22Rv1 (cell line): ENCODE measurements around the gene GPR132.
"Not testable (repeated sequence)": the region's sequence is repeated elsewhere in the genome, so short reads cannot be mapped to it uniquely, and the experiment has no call there.

Experiments used
- H3K27ac ChIP-seq: fragments of 450-650 bp; 2 replicates; pipeline ENCODE4 v1.5.1; 2017
- ZFX ChIP-seq: fragments of 450-650 bp; IDR thresholded peaks from 2 replicates; pipeline ENCODE4 v1.6.1; 2017; ENCODE audit warnings: antibody characterized with exemption, borderline replicate concordance
- TF ChIP-seq, protein P1 (sequence below): fragments of 450-650 bp; IDR thresholded peaks from 2 replicates; pipeline ENCODE4 v1.5.1; 2017; ENCODE audit warnings: mild to moderate bottlenecking

Gene GPR132

DNA sequence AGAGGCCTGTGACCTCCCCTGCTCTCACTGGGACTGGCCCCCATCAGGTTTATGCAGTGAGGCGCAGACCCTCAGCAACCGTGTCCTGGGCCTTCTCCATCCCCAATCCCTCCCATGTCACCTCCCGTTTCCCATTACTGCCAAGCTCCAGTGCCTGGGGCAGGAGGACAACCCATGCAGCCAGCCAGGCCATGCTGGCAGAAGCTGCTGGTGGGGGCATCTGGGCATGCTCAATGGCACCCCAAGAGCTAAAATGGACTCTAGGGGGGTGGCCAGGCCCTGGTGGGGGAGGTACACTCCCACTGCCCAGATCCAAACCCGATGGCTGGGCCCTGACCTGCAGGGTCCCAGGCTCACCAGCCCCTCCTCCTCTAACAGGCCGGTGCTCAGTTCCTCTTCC lies 20.5 kb upstream of the GPR132 start:
- no peak overlapping the region for H3K27ac ChIP-seq
- TF ChIP-seq ZFX: no peak
- TF ChIP-seq, protein P1, sequence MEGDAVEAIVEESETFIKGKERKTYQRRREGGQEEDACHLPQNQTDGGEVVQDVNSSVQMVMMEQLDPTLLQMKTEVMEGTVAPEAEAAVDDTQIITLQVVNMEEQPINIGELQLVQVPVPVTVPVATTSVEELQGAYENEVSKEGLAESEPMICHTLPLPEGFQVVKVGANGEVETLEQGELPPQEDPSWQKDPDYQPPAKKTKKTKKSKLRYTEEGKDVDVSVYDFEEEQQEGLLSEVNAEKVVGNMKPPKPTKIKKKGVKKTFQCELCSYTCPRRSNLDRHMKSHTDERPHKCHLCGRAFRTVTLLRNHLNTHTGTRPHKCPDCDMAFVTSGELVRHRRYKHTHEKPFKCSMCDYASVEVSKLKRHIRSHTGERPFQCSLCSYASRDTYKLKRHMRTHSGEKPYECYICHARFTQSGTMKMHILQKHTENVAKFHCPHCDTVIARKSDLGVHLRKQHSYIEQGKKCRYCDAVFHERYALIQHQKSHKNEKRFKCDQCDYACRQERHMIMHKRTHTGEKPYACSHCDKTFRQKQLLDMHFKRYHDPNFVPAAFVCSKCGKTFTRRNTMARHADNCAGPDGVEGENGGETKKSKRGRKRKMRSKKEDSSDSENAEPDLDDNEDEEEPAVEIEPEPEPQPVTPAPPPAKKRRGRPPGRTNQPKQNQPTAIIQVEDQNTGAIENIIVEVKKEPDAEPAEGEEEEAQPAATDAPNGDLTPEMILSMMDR: no peak

DNA sequence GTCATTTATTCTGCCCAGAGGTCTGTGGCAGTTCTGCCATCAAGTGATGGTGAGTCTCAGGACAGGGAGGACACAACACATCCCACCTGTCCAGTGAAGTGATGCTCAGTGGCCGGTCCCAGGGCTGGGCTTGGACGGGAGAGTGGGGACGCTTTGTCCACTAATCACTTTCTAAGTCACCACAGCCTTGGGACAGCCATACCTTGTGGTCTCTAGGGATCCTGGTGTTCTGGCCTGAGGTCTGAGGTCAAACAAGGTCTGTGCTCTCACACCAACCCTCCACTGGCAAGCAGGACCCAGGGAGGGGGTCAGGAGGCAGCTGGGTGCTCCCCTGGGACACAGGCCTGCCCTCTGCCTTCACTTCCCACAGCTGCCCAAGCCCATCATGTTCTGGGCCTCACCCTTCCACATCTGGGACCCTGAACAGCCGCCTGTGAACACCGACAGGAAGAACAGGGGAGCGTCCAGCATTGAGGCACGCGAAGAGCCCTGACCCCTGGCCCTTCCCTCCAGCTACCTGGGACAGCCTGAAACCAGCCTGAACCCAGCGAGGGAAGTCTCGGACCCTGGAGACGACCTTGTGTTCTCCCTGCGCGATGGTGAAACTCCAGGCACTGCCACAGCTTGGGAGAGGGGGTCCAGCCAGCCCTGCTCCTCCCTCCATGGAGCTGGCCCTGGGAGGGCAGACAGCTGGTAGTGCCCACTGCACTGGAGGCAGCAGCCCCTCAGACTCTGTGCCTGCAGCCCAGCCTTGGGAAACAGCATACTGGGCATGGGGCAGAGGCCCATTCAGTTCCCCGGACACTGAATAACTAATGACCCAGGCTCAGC lies 19.7 kb upstream of the GPR132 start:
- TF ChIP-seq ZFX: no peak
- TF ChIP-seq, protein P1: no peak

DNA sequence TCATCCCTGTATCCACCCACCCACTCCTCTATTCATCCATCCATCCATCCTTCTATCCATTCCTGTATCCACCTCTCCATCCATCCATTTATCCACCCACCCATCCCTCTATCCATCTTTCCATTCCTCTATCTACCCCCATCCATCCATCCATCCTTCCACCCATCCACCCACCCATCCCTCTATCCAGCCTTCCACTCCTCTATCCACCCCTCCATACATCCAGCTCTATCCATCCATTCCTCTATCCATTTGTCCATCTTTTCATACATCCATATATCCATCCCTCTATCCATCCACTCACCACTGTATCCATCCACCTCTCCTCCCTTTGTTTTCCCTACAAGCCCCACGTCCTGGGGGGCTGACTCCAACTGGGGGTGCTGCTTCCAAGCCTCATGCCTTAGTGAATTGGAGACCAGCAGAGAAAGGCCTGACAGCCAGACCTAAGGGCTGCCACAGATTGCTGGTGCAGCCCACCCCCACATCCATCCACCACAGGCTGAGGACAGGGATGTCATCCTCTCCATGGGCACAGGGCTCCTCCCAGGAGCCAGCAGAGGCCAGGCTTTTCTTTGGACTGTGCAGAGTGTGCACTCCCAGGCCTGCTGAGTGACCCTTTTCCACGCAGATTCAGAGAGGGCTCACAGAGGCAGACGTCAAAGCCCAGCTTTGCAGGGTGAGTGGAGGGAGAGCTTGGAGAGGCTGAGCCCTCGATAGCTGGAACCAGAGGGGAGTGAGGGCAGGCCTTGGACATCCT lies 18.9 kb upstream of the GPR132 start:
- H3K27ac ChIP-seq: no peak overlapping the region
- no peak for TF ChIP-seq ZFX
- TF ChIP-seq, protein P1: no peak

More for the DNA sequence above, 19.7 kb upstream of the GPR132 start:
- no peak overlapping the region for H3K27ac ChIP-seq

DNA sequence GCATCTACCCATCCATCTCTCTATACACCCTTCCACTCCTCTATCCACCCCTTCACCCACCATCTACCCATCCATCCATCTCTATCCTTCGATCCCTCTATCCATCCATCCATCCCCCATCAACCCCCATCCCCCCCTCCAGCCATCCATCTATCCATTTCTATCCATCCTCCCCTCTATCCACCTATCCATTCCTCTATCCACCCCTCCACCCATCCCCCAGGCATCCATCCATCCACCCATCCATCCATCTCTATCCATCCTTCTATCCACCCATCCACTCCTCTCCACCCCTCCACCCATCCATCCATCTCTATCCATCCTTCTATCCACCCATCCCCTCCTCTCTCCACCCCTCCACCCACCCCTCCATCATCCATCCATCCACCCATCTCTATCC lies 17.5 kb upstream of the GPR132 start:
- H3K27ac ChIP-seq: no peak overlapping the region
- TF ChIP-seq ZFX: no peak
- TF ChIP-seq, protein P1: no peak

DNA sequence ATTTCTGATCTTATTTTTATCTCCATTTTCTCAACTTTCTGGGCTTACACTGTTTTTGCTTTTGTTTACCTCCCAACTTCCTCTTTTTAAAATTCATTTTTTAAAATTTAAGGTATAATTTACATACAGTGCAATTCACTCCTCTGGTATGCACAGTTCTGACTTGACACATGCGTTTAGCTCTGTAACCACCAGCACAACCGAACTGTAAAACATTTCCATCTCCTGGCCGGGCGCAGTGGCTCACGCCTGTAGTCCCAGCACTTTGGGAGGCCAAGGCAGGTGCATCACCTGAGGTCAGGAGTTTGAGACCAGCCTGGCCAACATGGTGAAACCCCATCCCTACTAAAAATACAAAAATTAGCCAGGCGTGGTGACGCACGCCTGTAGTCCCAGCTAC lies 16.2 kb upstream of the GPR132 start:
- H3K27ac ChIP-seq: not testable (repeated sequence)

DNA sequence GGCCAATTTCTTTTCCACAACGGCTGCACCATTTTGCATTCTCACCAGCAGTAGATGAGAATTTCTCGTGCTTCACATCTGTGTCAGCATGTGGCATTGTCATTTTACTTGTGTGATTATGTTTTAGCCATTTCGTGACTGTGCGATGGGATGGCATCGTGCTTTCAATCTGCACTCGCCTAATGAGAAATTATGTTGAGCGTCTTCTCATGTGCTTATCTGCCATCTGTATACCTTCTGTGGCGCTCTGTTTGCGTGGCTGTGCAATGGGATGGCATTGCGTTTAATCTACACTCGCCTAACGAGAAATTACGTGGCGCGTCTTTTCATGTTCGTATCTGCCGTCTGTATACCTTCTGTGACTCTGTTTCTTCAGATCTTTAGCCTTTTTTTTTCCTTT lies 14.9 kb upstream of the GPR132 start:
- H3K27ac ChIP-seq: no peak overlapping the region
- TF ChIP-seq, protein P1: no peak
- TF ChIP-seq ZFX: no peak

DNA sequence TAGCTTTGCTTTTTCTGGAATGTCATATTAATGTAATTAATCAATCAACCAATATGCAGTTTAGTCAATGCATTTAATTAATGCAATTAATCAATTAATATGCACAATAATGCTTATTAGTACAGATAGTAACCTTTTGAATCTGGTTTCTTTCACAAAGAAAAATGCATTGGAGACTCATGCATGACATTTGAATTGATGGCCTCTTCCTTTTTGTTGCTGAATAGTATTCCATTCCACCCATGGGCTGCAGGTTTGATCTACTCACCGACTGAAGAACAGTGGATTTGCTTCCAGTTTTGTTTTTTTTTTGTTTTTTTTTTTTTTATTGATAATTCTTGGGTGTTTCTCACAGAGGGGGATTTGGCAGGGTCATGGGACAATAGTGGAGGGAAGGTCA lies 13.1 kb upstream of the GPR132 start:
- no peak overlapping the region for H3K27ac ChIP-seq
- no peak for TF ChIP-seq ZFX
- TF ChIP-seq, protein P1: no peak
